Nephron (organoid): ENCODE results near the gene KCNT2.

Source experiments
- H3K27ac Mint-ChIP-seq, 3 experiments: 2 replicates each; pipeline ENCODE4 v1.8.0; 2020; ENCODE audit warnings: mixed read lengths in 3 of 3, mild to moderate bottlenecking in 2 of 3, moderate library complexity in 1 of 3
- H3K27me3 Mint-ChIP-seq: 2 replicates; pipeline ENCODE4 v1.8.0; 2021; ENCODE audit warnings: low read depth, mild to moderate bottlenecking, moderate library complexity, mixed read lengths
- H3K36me3 Mint-ChIP-seq: 2 replicates; pipeline ENCODE4 v1.8.0; 2020; ENCODE audit warnings: low read depth, mixed read lengths
- H3K4me1 Mint-ChIP-seq: 2 replicates; pipeline ENCODE4 v1.8.0; 2020; ENCODE audit warnings: mixed read lengths
- H3K4me3 Mint-ChIP-seq, 3 experiments: 2 replicates each; pipeline ENCODE4 v1.8.0; 2020; ENCODE audit warnings: mild to moderate bottlenecking in 3 of 3, mixed read lengths in 3 of 3, moderate library complexity in 2 of 3
- H3K9me3 Mint-ChIP-seq: 2 replicates; pipeline ENCODE4 v1.8.0; 2020; ENCODE audit warnings: mixed read lengths
- TF ChIP-seq, protein P1 (sequence below), 3 experiments: fragments of 200-600 bp; sonication (generic); IDR thresholded peaks; one replicate each; pipeline ENCODE4 v1.5.0; 2021; ENCODE audit warnings: antibody characterized with exemption in 3 of 3; ENCODE audit not compliant: unreplicated experiment in 3 of 3

Gene KCNT2

DNA sequence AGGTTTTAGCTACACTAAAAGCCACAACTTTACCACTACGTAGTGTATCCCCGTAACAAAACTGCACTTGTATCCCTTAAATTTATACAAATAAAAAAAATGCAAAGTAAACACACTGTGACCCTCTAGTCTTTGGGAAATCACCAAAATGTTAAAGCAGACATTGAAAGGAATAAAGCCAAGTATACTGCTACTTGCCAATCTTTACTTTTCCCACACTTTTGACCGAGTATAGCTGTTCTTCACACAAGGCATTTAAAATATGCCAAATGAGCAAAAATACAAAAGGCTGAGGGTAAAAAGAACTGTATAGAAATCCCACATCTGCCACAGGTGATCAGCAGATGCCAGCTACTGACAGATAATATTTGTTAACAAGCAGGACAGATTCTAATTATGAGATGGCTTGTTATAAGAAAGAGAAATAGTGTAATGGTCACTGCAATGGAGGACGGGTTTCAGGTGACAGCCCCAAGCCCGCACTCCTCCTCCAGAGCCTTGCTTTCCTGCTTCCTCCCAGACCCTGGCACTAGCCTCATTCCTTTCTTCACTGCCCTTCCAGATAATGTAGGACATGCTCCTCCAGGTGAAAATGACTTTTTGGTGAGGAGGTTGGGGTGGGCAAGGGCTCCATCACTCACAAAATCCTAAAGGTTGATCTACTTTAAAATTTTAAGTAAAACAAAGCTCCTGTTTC, 18.1 kb downstream of the KCNT2 start:
- Mint-ChIP-seq H3K9me3 (no peaks in the 10 kb centered on the region), H3K36me3 (peaks cover 4% of the 10 kb centered on the region), H3K27ac (no peak overlapping the region), H3K4me1 (no peaks in the 10 kb centered on the region), H3K27me3 (no peaks in the 10 kb centered on the region), H3K4me3 (no peak overlapping the region)
- TF ChIP-seq, protein P1, sequence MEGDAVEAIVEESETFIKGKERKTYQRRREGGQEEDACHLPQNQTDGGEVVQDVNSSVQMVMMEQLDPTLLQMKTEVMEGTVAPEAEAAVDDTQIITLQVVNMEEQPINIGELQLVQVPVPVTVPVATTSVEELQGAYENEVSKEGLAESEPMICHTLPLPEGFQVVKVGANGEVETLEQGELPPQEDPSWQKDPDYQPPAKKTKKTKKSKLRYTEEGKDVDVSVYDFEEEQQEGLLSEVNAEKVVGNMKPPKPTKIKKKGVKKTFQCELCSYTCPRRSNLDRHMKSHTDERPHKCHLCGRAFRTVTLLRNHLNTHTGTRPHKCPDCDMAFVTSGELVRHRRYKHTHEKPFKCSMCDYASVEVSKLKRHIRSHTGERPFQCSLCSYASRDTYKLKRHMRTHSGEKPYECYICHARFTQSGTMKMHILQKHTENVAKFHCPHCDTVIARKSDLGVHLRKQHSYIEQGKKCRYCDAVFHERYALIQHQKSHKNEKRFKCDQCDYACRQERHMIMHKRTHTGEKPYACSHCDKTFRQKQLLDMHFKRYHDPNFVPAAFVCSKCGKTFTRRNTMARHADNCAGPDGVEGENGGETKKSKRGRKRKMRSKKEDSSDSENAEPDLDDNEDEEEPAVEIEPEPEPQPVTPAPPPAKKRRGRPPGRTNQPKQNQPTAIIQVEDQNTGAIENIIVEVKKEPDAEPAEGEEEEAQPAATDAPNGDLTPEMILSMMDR (IDR thresholded peaks at IDR 0.05; ENCODE audit: unreplicated experiment in 3 of 3), result no peak

DNA sequence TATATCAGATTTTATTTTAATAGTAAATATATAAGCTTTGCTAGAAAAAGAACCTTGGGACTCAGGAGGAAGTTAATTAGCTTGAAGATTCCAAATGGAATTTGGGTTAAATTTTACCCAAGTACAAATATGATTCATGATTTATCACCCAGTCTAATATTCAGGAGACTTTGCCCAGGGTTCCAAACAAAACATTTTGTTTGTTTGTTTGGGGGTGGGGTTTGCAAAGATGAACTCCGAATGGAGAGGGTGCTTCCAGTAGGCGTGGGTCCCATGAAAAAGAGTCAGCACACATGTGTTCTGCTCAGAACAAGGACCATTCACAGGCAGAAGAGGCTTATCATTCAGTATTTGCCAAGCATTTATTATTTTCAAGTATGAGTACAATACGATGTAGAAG, 23.5 kb downstream of the KCNT2 start:
- Mint-ChIP-seq H3K36me3 (no peaks in the 10 kb centered on the region), H3K4me3 (no peak overlapping the region), H3K27me3 (no peaks in the 10 kb centered on the region), H3K27ac (no peak overlapping the region), H3K4me1 (no peaks in the 10 kb centered on the region), H3K9me3 (no peaks in the 10 kb centered on the region)
- TF ChIP-seq, protein P1 (IDR thresholded peaks at IDR 0.05; ENCODE audit: unreplicated experiment in 3 of 3), result no peak

DNA sequence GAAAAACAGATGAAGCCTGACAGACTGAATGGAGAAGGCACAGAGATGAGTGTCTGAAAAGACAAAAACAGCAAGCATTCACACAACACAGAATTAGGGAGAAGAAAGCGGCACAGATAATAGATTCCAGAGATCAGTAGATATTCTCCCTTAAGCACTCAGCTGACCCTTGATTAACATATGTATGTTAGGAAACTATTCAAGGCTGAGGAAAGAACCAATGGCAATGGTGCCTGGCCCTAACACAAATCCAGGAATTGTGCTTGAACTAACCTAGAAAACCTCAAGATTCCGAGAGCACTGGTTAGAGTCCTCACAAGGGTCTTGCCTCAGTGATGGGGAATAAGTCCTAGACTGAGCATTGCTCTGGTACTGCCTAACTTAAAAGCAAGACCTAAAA, 30.9 kb downstream of the KCNT2 start:
- Mint-ChIP-seq H3K9me3 (no peaks in the 10 kb centered on the region), H3K4me1 (no peaks in the 10 kb centered on the region), H3K27ac (no peak overlapping the region), H3K27me3 (no peaks in the 10 kb centered on the region), H3K4me3 (no peak overlapping the region), H3K36me3 (peaks cover 3% of the 10 kb centered on the region)
- TF ChIP-seq, protein P1 (IDR thresholded peaks at IDR 0.05; ENCODE audit: unreplicated experiment in 3 of 3), result no peak

DNA sequence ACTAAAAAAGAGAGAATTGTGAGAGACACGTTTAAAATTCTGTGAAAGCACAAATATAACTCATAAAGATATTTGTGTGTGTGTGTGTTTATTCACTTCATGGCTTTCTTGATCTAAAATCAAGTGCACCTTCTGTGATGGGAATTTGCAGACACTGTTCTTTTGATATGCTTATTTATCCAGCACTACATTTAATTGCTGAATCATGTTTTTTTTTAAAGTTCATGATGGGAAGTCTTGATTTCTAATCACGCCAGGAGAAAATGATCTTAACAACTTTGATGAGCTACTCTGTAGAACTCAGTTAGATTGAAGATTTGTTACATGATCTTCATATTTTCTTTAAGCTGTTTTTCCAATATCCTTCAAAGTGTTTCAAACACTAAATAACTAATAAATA, 35.0 kb downstream of the KCNT2 start:
- Mint-ChIP-seq H3K4me3 (no peak overlapping the region), H3K4me1 (no peaks in the 10 kb centered on the region), H3K27ac (no peak overlapping the region), H3K36me3 (peaks cover 9% of the 10 kb centered on the region), H3K9me3 (no peaks in the 10 kb centered on the region), H3K27me3 (no peaks in the 10 kb centered on the region)
- TF ChIP-seq, protein P1 (IDR thresholded peaks at IDR 0.05; ENCODE audit: unreplicated experiment in 3 of 3), result no peak

DNA sequence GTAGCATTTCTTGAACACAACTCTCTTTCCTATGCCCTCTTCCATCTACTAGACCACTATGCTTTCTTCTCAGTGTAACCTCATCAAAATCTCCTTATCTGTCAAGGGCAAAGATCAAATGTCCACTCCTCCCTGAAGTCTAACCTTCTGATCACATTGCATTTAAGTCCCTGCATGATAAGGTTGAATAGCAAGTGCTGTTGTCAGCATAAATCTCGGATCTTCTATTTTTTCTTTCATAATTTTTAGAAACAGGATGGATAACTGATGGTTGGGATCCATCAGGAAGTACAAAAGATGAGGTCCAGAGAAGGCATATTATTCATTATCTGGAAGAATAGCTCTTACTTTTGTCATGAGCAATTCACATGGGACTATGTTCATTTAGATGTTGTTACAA, 41.0 kb downstream of the KCNT2 start:
- no peak overlapping the region for H3K4me3 Mint-ChIP-seq
- no peaks in the 10 kb centered on the region for H3K4me1 Mint-ChIP-seq
- TF ChIP-seq, protein P1 (IDR thresholded peaks at IDR 0.05; ENCODE audit: unreplicated experiment in 3 of 3), result no peak
- peaks cover 38% of the 10 kb centered on the region for H3K9me3 Mint-ChIP-seq
- peaks cover 57% of the 10 kb centered on the region for H3K36me3 Mint-ChIP-seq
- H3K27ac Mint-ChIP-seq, result no peak overlapping the region
- no peaks in the 10 kb centered on the region for H3K27me3 Mint-ChIP-seq

DNA sequence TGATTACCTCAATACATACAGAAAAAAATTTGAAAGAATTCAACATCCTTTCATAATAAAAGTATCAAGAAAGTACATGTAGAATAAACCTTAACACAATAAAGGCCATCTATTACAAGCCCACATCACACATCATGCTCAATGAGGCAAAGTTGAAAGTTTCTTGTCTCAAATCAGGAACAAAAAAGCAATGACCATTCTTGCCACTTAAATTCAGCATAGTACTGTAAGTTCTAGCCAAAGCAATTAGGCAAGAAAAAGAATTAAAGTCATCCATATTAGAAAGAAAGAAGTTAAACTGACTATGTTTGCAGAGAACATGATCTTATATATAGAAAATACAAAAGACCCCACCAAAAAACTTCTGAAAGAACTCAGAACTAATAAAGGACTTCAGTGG, 44.5 kb downstream of the KCNT2 start:
- Mint-ChIP-seq H3K9me3 (peaks cover 45% of the 10 kb centered on the region), H3K27ac (no peak overlapping the region), H3K36me3 (peaks cover 62% of the 10 kb centered on the region), H3K4me1 (no peaks in the 10 kb centered on the region), H3K4me3 (no peak overlapping the region), H3K27me3 (no peaks in the 10 kb centered on the region)
- TF ChIP-seq, protein P1 (IDR thresholded peaks at IDR 0.05; ENCODE audit: unreplicated experiment in 3 of 3), result no peak
